Keratinocyte (primary cell): ENCODE data around the gene RBP2. TPM values are rescaled to one million over a fixed set of nuclear protein-coding genes. Genes with fewer than 3 reads are reported as not detected.

Experiments
- DNase-seq: peaks from one replicate; pipeline ENCODE4 v3.0.0-alpha.2; 2011; ENCODE audit warnings: low read depth, missing footprints, low spot score
- FAIRE-seq: peaks from 2 replicates; lab custom pipeline; 2011; peaks lifted over from hg19 to GRCh38; lab: Jason Lieb, UNC
- H2AFZ ChIP-seq: 2 replicates; pipeline ENCODE4 v1.6.0; 2012; ENCODE audit warnings: low read length, control low read depth, inconsistent platforms; ENCODE audit not compliant: control insufficient read depth
- H3K27ac ChIP-seq: 2 replicates; pipeline ENCODE4 v1.5.1; 2011; ENCODE audit warnings: low read length; ENCODE audit not compliant: control insufficient read depth, insufficient read depth
- H3K27me3 ChIP-seq: 3 replicates; pipeline ENCODE4 v1.6.0; 2011; ENCODE audit warnings: low read length; ENCODE audit not compliant: control insufficient read depth, insufficient read depth; ENCODE audit errors: extremely low read depth
- H3K36me3 ChIP-seq, 2 experiments: 2 replicates in 1 of 2; 3 replicates in 1 of 2; pipeline ENCODE4 v1.5.1; 2011; ENCODE audit warnings: low read length in 2 of 2, mild to moderate bottlenecking in 1 of 2; ENCODE audit not compliant: control insufficient read depth in 2 of 2, insufficient read depth in 2 of 2; ENCODE audit errors: extremely low read depth in 1 of 2
- H3K4me1 ChIP-seq: 3 replicates; pipeline ENCODE4 v1.5.1; 2011; ENCODE audit warnings: low read length; ENCODE audit not compliant: control insufficient read depth, insufficient read depth; ENCODE audit errors: extremely low read depth
- H3K4me2 ChIP-seq: 3 replicates; pipeline ENCODE4 v1.6.0; 2011; ENCODE audit warnings: low read depth, low read length; ENCODE audit not compliant: control insufficient read depth, insufficient read depth; ENCODE audit errors: extremely low read depth
- H3K4me3 ChIP-seq, 3 experiments: fragments of 200-600 bp in 1 of 3; sonication (generic) in 1 of 3; 2 replicates in 2 of 3; 3 replicates in 1 of 3; pipeline ENCODE4 v1.5.1; 2011 to 2016; ENCODE audit warnings: low read length in 3 of 3, mild to moderate bottlenecking in 3 of 3, control low read depth in 2 of 3, inconsistent platforms in 1 of 3, low read depth in 1 of 3, mixed read lengths in 1 of 3, mixed run types in 1 of 3, moderate library complexity in 1 of 3; ENCODE audit not compliant: control insufficient read depth in 2 of 3, insufficient read depth in 2 of 3; ENCODE audit errors: extremely low read depth in 1 of 3
- H3K79me2 ChIP-seq: 2 replicates; pipeline ENCODE4 v1.6.0; 2012; ENCODE audit warnings: low read length; ENCODE audit not compliant: control insufficient read depth, insufficient read depth
- H3K9ac ChIP-seq: 3 replicates; pipeline ENCODE4 v1.6.0; 2011; ENCODE audit warnings: low read length; ENCODE audit not compliant: control insufficient read depth, insufficient read depth; ENCODE audit errors: extremely low read depth
- H3K9me1 ChIP-seq: 3 replicates; pipeline ENCODE4 v1.6.0; 2011; ENCODE audit warnings: low read length; ENCODE audit not compliant: control insufficient read depth, insufficient read depth; ENCODE audit errors: extremely low read depth
- H3K9me3 ChIP-seq: 2 replicates; pipeline ENCODE4 v1.5.1; 2012; ENCODE audit warnings: low read depth, low read length; ENCODE audit not compliant: control insufficient read depth
- H4K20me1 ChIP-seq: 3 replicates; pipeline ENCODE4 v1.6.0; 2011; ENCODE audit warnings: low read length; ENCODE audit not compliant: control insufficient read depth, insufficient read depth; ENCODE audit errors: extremely low read depth
- CTCF ChIP-seq, 3 experiments: IDR thresholded peaks in 1 of 3; conservative IDR thresholded peaks in 1 of 3; optimal IDR thresholded peaks in 1 of 3; 2 replicates in 2 of 3; 3 replicates in 1 of 3; pipeline versions ENCODE3 to v1.5.1; 2011; ENCODE audit warnings: low read length in 3 of 3, mild to moderate bottlenecking in 3 of 3, moderate library complexity in 2 of 3, control low read depth in 1 of 3, inconsistent platforms in 1 of 3; ENCODE audit not compliant: insufficient read depth in 2 of 3; ENCODE audit errors: extremely low read depth in 1 of 3
- EZH2 ChIP-seq: IDR thresholded peaks from one replicate; pipeline ENCODE4 v1.6.1; 2012; ENCODE audit warnings: inconsistent platforms, mild to moderate bottlenecking, low read length, moderate library complexity
- dilution Hi-C: fragments of 300-500 bp; cut with MboI; formaldehyde crosslinking; loops from one replicate; pipeline ENCODE4 v1.7.0; 2020; ENCODE audit warnings: low sequenced_read_pairs; ENCODE audit not compliant: extremely low pct_ligation_motif_present
- polyA plus RNA-seq, 5 experiments: library from polyadenylated mRNA; depleted of rRNA in 3 of 5; stranded (reverse) in 3 of 5; stranded (forward) in 1 of 5; unstranded in 1 of 5; fragments of >200 nt; gene quantifications; 1 replicate in 1 of 5; 2 replicates in 3 of 5; 3 replicates in 1 of 5; pipeline versions ENCODE4 v1.2.1 to v1.2.3, GENCODE V29; 2011 to 2012; ENCODE audit warnings: missing spikeins in 2 of 5, low read depth in 1 of 5, low replicate concordance in 1 of 5

RBP2 gene
- polyA plus RNA-seq, 1 donor (not counting 4 experiments of a cell fraction or from before 2014, with no cell fraction given), result not detected

- Histone ChIP-seq H3K27me3 (no peaks in the 10 kb centered on the region), H3K36me3 (no peaks in the 10 kb centered on the region), H4K20me1 (no peaks in the 10 kb centered on the region), H3K27ac (no peak overlapping the region), H3K4me2 (no peak overlapping the region), H3K4me1 (peaks cover 26% of the 10 kb centered on the region), H3K9ac (no peak overlapping the region), H3K4me3 (no peak overlapping the region), H2AFZ (no peak overlapping the region), H3K9me3 (no peaks in the 10 kb centered on the region), H3K79me2 (no peaks in the 10 kb centered on the region), H3K9me1 (no peaks in the 10 kb centered on the region)
- dilution Hi-C loops, result no loop called here
- DNase-seq (no peak), FAIRE-seq (no peak)
- TF ChIP-seq CTCF (optimal IDR thresholded peaks at IDR 0.05 in 1 of 3, IDR thresholded peaks at IDR 0.05 in 1 of 3, conservative IDR thresholded peaks at IDR 0.05 in 1 of 3; ENCODE audit: extremely low read depth in 1 of 3, insufficient read depth in 2 of 3, low read length in 3 of 3) (no peak), EZH2 (no peak)
Measured at GRCh38 chr3:139458348-139458747, 18.0 kb downstream of the RBP2 start.

GRCh38 chr3:139457066-139457465, 19.2 kb downstream of the RBP2 start:
- DNase-seq (peak; percentile 52), FAIRE-seq (peak; percentile 91)
- no peaks in the 10 kb centered on the region for H4K20me1 ChIP-seq
- no peak for TF ChIP-seq EZH2
- peak in 1 of 3 experiments; percentile 2 for TF ChIP-seq CTCF (optimal IDR thresholded peaks at IDR 0.05 in 1 of 3, IDR thresholded peaks at IDR 0.05 in 1 of 3, conservative IDR thresholded peaks at IDR 0.05 in 1 of 3; ENCODE audit: extremely low read depth in 1 of 3, insufficient read depth in 2 of 3, low read length in 3 of 3)
- H3K36me3 ChIP-seq, result no peaks in the 10 kb centered on the region
- no peak overlapping the region for H2AFZ ChIP-seq
- peak overlapping the region; percentile 42 for H3K4me2 ChIP-seq
- no peak overlapping the region for H3K27ac ChIP-seq
- H3K9me3 ChIP-seq, result no peaks in the 10 kb centered on the region
- dilution Hi-C loops, result no loop called here
- H3K27me3 ChIP-seq, result no peaks in the 10 kb centered on the region
- no peak overlapping the region for H3K9ac ChIP-seq
- no peaks in the 10 kb centered on the region for H3K79me2 ChIP-seq
- no peaks in the 10 kb centered on the region for H3K9me1 ChIP-seq
- no peak overlapping the region for H3K4me3 ChIP-seq
- peaks cover 26% of the 10 kb centered on the region for H3K4me1 ChIP-seq
